ENCODE measurements around the gene MEGF6.

Gene MEGF6

GRCh38 chr1:3568815-3569435 lies 42.4 kb downstream of the MEGF6 start:
- DNase-seq: no peak

DNA sequence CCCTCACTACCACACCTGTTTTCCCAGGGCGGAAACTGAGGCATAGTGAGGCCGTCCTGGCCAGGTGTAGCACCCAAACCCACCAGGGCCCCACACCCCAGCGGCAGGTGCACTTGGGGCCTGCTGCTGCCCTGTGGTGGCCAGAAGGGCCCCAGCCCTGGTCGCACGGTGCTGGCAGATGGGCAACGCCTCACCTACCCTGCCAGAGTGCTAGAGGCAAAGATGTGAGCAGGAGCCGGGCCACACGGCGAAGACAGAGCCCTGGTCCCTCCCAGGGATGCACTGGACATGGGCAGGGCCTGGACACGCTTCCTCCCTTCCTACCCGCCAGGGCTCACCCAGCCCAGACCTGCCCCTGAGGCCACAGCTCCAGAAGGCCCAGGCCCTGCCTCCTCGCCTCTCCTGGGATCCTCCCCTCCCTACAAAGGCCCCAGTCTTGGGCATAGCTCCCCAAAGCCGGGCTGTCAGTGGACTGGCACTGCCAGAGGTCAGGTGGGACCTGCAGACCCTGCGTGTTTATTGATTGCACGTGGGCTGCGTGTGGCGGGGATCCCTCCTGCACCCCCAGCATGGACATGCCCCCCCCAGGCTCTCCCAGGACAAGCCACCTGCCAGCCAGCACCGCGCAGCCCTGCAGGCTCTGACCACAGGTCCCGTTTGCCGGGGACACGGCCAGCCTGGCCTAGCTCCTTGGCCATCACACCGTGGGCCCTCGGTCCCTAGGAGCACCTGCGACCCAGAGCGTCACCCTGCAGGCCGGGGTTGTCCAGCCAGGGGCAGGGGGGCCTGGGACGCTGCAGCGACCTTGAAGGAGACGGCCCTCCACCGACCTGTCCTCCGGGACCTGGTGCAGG lies 44.1 kb downstream of the MEGF6 start:
- DNase-seq: no peak

- DNase-seq: no peak
Observed at GRCh38 chr1:3566003-3566885, 45.1 kb downstream of the MEGF6 start.

GRCh38 chr1:3564921-3565831 lies 46.1 kb downstream of the MEGF6 start:
- no peak for DNase-seq

- no peak for DNase-seq
Observed at GRCh38 chr1:3563610-3564009, 47.7 kb downstream of the MEGF6 start.

DNA sequence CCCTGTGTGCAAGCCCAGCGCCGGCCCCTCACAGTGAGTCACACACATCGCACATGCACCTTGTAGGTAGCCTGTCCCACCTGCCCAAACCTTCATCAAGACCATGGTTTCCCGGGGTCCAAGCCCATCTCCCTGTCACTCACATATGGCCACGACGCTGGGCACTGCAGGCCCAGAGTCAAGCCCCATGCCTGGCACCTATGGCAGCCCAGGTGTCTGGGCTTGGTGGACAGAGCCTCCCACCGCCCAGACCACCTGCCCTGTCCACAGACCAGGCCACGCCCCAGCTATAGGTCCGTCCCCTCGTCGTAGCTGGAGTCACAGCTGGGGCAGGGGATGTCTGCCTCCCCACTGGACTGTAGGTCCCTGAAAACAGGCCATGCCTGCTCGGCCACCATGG lies 48.2 kb downstream of the MEGF6 start:
- DNase-seq: no peak

DNA sequence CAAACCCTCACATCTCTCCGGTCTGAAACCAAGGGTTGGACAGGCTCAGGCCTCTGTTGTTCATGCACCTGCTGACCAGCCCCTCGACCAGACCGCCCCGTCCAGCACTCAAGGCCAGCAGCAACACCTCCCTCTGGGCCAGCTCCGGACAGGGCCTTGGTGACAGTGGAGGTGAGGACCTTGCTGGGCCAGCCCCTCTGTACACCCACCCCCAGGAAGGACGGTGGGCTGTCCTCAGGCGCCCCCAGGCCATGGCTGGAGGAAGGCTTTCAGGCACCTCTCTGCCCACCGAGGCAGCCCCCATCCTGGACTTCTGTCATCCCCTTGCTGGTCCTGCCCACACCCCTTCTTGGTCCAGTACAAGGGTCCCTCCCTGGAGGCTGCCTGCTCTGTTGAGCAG lies 48.6 kb downstream of the MEGF6 start:
- no peak for DNase-seq

- DNase-seq: no peak
Observed at GRCh38 chr1:3561702-3562101, 49.6 kb downstream of the MEGF6 start.

GRCh38 chr1:3560981-3561380 lies 50.3 kb downstream of the MEGF6 start:
- no peak for DNase-seq

GRCh38 chr1:3560251-3560871 lies 50.9 kb downstream of the MEGF6 start:
- peak; percentile 59 for DNase-seq

GRCh38 chr1:3558036-3558726 lies 53.1 kb downstream of the MEGF6 start:
- no peak for DNase-seq

- no peak for DNase-seq
Observed at GRCh38 chr1:3557366-3557765, 53.9 kb downstream of the MEGF6 start.

DNA sequence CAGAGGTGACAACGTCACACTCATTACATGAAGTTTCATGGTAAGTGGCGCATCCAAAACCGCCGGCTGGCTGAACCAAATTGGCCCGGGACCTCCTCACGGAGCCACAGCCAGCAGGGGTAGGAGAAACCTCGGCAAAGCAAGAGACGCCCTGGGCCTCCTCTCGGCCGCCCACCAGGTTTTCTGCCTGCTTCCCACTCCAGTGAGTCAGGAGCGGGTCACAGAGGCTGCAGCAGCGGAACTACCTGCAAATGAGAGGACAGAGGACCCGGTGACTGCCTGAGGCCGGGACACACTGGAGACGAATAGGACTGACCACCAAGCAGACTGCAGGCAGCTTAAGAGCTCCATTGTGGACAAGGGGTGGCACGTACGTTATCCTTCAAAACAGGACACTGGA lies 55.0 kb downstream of the MEGF6 start:
- DNase-seq: no peak

- no peak for DNase-seq
Observed at GRCh38 chr1:3555131-3555920, 56.0 kb downstream of the MEGF6 start.

DNA sequence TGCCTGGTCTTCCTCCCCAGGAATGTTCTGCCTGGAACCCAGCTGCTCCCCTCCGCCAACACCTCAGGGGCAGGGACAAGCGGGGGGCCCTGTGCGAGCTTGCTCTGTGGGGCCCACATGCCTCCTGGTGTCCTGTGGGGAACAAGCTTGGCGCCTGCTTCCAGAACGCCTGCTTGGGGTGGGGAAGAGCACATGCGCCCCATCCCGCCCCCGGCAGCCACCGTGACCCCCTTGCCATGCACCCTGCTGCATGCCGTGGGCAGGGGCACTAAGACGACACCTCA lies 57.4 kb downstream of the MEGF6 start:
- DNase-seq: no peak

DNA sequence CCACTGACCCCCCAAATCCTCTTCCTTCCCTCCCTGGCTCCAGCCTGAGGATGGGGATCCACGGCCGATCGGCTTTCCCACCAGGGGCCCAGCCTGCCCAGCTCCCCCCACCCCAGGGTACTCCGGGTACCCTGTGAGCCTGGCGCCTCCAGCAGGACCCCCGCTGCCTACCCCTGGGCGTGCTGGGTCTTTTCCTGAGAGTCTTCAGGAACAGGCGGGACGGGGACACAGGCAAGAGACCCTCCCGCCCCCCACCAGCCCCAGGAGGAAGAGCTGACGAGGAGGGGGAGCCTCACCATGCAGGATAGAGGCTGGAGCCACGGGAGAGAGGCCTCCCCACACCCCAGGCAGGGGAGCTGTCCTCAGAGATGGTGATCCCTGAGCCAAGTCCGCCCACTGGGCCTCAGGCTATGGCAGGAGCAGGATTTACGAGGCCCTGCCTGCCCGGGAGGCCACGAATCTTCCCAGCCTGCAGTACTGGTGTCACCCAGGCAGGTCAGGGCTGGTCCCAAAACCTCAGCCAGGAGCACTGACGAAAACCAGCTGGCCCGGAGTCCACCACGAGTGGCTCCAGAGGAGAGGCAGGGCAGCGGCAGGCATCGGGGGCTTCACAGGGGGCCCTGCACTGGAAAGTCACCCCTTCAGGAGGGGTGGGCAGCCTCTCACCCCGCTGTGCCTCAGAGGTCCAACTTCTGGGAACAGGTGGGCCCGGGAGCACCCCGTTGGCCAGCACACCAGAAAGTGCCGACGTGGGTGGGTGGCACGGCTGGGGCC lies 58.0 kb downstream of the MEGF6 start:
- no peak for DNase-seq

DNA sequence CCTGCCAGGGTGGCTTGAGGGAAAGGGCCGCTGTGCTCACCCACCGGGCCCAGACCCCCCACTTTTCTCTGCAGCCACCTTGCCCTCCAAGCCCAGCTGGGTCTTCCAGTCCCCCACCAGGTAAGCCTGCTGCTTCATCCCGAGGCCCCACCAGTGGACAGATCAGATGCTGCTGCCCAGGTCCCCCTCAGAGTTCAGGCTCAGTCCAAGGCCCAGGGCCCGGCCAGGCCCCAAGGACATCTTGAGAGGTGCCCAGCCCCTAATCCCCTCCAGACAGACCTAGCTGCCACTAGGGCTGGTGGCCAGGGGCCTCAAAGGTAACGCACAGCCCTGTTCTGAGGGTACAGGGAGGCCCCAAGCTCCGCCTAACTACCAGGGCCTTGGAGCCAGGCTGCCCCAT lies 58.6 kb downstream of the MEGF6 start:
- DNase-seq: no peak

GRCh38 chr1:3552176-3552575 lies 59.1 kb downstream of the MEGF6 start:
- no peak for DNase-seq

GRCh38 chr1:3551711-3552110 lies 59.6 kb downstream of the MEGF6 start:
- no peak for DNase-seq

DNA sequence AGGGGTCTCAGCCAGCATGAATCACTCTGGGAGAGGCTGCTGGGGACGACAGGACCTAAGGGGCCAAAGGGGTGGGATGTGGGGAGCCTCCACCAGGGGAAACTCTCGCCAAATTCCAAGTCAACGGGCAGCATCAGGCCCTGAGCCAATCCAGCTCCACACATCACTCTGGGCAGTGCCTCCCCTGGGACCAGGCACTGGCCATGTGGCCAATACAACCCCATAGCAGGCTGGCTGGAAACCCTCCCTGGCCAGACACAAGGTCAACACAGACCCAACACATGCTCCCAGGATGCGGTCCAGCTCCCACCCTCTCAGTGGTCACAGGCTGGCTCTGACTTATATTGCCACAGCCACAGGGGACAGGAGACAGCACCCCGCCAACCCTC lies 60.0 kb downstream of the MEGF6 start:
- DNase-seq: no peak
